HepG2 (cell line): ENCODE results near the gene UNC50. TPM values are rescaled to one million over a fixed set of nuclear protein-coding genes. Genes with fewer than 3 reads are reported as not detected.
A peak's percentile ranks its signal among the peaks of the same experiment; 100 is the strongest.

Experiments
- FOXA1 ChIP-seq, 2 experiments: fragments of 450-650 bp in 1 of 2; sonication (generic) in 1 of 2; formaldehyde crosslinking in 1 of 2; IDR thresholded peaks; 2 replicates each; pipeline versions ENCODE4 v1.4.0 to v1.6.1; 2016 to 2020; ENCODE audit warnings: missing genetic modification reagents in 1 of 2
- GPN1 ChIP-seq: sonication (generic); formaldehyde crosslinking; IDR thresholded peaks from 2 replicates; pipeline ENCODE4 v1.5.1; 2020; ENCODE audit warnings: missing genetic modification reagents, borderline replicate concordance
- NFIB ChIP-seq: sonication (generic); formaldehyde crosslinking; IDR thresholded peaks from 2 replicates; pipeline ENCODE4 v1.9.0; 2021; ENCODE audit warnings: missing genetic modification reagents, mild to moderate bottlenecking, borderline replicate concordance
- RELA ChIP-seq: sonication (generic); formaldehyde crosslinking; IDR thresholded peaks from 2 replicates; pipeline ENCODE4 v1.4.0; 2020; ENCODE audit warnings: missing genetic modification reagents
- SATB2 ChIP-seq: sonication (generic); formaldehyde crosslinking; IDR thresholded peaks from 2 replicates; pipeline ENCODE4 v1.5.0; 2020; ENCODE audit warnings: missing genetic modification reagents
- ZBTB8A ChIP-seq: sonication (generic); formaldehyde crosslinking; IDR thresholded peaks from 2 replicates; pipeline ENCODE4 v1.4.0; 2020; ENCODE audit warnings: mild to moderate bottlenecking, low read depth, missing genetic modification reagents, borderline replicate concordance
- ZNF260 ChIP-seq: sonication (generic); formaldehyde crosslinking; IDR thresholded peaks from 2 replicates; pipeline ENCODE4 v1.4.0; 2020; ENCODE audit warnings: missing genetic modification reagents, low read depth, mild to moderate bottlenecking, borderline replicate concordance
- ZNF326 ChIP-seq: sonication (generic); formaldehyde crosslinking; IDR thresholded peaks from 2 replicates; pipeline ENCODE4 v1.4.0; 2020; ENCODE audit warnings: missing genetic modification reagents, borderline replicate concordance
- ZNF329 ChIP-seq: sonication (generic); formaldehyde crosslinking; IDR thresholded peaks from 2 replicates; pipeline ENCODE4 v1.9.0; 2021; ENCODE audit warnings: low read depth, mild to moderate bottlenecking, missing genetic modification reagents
- ZNF670 ChIP-seq: sonication (generic); formaldehyde crosslinking; IDR thresholded peaks from 2 replicates; pipeline ENCODE4 v1.8.0; 2022; ENCODE audit warnings: mild to moderate bottlenecking, missing genetic modification reagents, borderline replicate concordance
- ZNF678 ChIP-seq: sonication (generic); formaldehyde crosslinking; IDR thresholded peaks from 2 replicates; pipeline ENCODE4 v1.4.0; 2020; ENCODE audit warnings: mild to moderate bottlenecking, missing genetic modification reagents
- ZNF746 ChIP-seq: sonication (generic); formaldehyde crosslinking; IDR thresholded peaks from 2 replicates; pipeline ENCODE4 v1.8.0; 2022; ENCODE audit warnings: mild to moderate bottlenecking, missing genetic modification reagents
- ZSCAN20 ChIP-seq: sonication (generic); formaldehyde crosslinking; IDR thresholded peaks from 2 replicates; pipeline ENCODE4 v1.4.0; 2020; ENCODE audit warnings: missing genetic modification reagents, mild to moderate bottlenecking, borderline replicate concordance
- polyA plus RNA-seq, 8 experiments: library from polyadenylated mRNA; depleted of rRNA in 3 of 8; stranded (reverse) in 7 of 8; unstranded in 1 of 8; fragments of >200 nt; fragmentation: Illumina TruSeq in 4 of 8; extraction: Trizol in 4 of 8; gene quantifications; 2 replicates each; pipeline versions ENCODE4 v1.2.1 to v1.2.3, GENCODE V29; 2011 to 2016; ENCODE audit warnings: low read depth in 4 of 8, missing spikeins in 1 of 8, mixed read lengths in 1 of 8; ENCODE audit not compliant: insufficient read depth in 1 of 8
- total RNA-seq, 5 experiments: library from RNA; depleted of rRNA; stranded (reverse); fragments of >200 nt; fragmentation: Illumina TruSeq; extraction: Trizol; gene quantifications; 2 replicates each; pipeline ENCODE4 v1.2.3, GENCODE V29; 2016; ENCODE audit warnings: low read depth in 1 of 5
- TF ChIP-seq, protein P1 (sequence below): sonication (generic); formaldehyde crosslinking; IDR thresholded peaks from 2 replicates; pipeline ENCODE4 v1.4.0; 2020; ENCODE audit warnings: missing genetic modification reagents
- TF ChIP-seq, protein P2 (sequence below): sonication (generic); formaldehyde crosslinking; IDR thresholded peaks from 2 replicates; pipeline ENCODE4 v1.4.0; 2020; ENCODE audit warnings: missing genetic modification reagents

Gene UNC50
- total and polyA plus RNA-seq, 2 of the 13 experiments (the other 11 are each of a cell fraction or from before 2014, with no cell fraction given): 92.6 to 95.6 TPM

DNA sequence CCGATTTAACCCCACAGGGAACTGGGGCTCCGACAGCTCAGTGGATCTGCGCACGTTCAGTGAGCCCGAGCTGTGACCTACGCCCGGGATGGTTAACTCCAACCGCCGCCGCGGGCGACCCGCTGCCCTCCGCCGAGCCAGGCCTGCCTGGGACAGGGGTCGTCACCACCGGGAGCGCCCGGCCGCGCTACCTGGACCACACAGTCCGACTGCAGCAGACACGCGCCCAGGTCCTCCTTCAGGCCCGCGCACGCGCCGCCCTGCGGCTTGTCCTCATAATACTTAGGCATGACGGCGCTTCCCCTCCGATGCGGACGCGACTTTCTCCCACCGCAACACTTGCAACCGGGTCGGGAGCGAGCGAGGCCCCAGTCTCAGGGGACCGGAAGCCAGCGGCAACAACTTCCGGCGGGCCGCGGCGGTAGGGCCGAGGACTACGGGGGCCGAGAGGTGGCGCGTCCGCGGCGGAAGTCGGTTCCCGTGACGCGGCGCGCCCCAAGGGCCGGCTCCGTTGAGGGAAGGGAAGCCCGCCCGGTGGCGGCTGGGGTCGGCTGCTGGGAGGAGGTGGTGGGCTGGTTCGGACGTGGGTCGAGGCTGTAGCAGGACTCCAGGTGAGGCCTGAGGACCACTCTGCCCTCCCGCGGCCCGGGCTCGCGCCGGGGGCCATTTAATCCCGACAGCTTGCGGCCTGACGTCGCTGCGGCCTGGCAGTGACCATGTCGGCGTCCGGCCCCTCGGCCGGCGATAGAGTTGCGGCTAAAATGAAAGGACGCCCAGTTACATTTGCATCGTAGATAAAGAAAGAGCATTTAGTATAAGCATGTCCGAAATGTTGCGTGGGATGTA lies at the start of gene UNC50, which contains the start of gene COA5 (continued):
- TF ChIP-seq, protein P1, sequence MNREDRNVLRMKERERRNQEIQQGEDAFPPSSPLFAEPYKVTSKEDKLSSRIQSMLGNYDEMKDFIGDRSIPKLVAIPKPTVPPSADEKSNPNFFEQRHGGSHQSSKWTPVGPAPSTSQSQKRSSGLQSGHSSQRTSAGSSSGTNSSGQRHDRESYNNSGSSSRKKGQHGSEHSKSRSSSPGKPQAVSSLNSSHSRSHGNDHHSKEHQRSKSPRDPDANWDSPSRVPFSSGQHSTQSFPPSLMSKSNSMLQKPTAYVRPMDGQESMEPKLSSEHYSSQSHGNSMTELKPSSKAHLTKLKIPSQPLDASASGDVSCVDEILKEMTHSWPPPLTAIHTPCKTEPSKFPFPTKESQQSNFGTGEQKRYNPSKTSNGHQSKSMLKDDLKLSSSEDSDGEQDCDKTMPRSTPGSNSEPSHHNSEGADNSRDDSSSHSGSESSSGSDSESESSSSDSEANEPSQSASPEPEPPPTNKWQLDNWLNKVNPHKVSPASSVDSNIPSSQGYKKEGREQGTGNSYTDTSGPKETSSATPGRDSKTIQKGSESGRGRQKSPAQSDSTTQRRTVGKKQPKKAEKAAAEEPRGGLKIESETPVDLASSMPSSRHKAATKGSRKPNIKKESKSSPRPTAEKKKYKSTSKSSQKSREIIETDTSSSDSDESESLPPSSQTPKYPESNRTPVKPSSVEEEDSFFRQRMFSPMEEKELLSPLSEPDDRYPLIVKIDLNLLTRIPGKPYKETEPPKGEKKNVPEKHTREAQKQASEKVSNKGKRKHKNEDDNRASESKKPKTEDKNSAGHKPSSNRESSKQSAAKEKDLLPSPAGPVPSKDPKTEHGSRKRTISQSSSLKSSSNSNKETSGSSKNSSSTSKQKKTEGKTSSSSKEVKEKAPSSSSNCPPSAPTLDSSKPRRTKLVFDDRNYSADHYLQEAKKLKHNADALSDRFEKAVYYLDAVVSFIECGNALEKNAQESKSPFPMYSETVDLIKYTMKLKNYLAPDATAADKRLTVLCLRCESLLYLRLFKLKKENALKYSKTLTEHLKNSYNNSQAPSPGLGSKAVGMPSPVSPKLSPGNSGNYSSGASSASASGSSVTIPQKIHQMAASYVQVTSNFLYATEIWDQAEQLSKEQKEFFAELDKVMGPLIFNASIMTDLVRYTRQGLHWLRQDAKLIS (CRISPR knock-in tag): peak; percentile 71
- TF ChIP-seq ZNF678 (peak; percentile 91), ZNF746 (CRISPR knock-in tag) (peak; percentile 70; the same call in 1 of the 2 replicates), ZNF329 (peak; percentile 74), ZNF670 (CRISPR knock-in tag) (peak; percentile 90), GPN1 (CRISPR knock-in tag) (peak; percentile 48; the same call in 1 of the 2 replicates), ZSCAN20 (CRISPR knock-in tag) (peak; percentile 61; the same call in 1 of the 2 replicates), RELA (0 out of 2 replicates have a peak, but pooled peaks have one; percentile 81), SATB2 (peak; percentile 61; the same call in 1 of the 2 replicates), ZNF326 (CRISPR knock-in tag) (0 out of 2 replicates have a peak, but pooled peaks have one; percentile 53), FOXA1 (IDR thresholded peaks at IDR 0.05) (no peak), FOXA1 (CRISPR knock-in tag; IDR thresholded peaks at IDR 0.05) (no peak; the same call in 1 of the 2 replicates), NFIB (CRISPR knock-in tag) (no peak), ZBTB8A (CRISPR knock-in tag) (peak; percentile 70; the same call in 1 of the 2 replicates), ZNF260 (CRISPR knock-in tag) (no peak)
- TF ChIP-seq, protein P2, sequence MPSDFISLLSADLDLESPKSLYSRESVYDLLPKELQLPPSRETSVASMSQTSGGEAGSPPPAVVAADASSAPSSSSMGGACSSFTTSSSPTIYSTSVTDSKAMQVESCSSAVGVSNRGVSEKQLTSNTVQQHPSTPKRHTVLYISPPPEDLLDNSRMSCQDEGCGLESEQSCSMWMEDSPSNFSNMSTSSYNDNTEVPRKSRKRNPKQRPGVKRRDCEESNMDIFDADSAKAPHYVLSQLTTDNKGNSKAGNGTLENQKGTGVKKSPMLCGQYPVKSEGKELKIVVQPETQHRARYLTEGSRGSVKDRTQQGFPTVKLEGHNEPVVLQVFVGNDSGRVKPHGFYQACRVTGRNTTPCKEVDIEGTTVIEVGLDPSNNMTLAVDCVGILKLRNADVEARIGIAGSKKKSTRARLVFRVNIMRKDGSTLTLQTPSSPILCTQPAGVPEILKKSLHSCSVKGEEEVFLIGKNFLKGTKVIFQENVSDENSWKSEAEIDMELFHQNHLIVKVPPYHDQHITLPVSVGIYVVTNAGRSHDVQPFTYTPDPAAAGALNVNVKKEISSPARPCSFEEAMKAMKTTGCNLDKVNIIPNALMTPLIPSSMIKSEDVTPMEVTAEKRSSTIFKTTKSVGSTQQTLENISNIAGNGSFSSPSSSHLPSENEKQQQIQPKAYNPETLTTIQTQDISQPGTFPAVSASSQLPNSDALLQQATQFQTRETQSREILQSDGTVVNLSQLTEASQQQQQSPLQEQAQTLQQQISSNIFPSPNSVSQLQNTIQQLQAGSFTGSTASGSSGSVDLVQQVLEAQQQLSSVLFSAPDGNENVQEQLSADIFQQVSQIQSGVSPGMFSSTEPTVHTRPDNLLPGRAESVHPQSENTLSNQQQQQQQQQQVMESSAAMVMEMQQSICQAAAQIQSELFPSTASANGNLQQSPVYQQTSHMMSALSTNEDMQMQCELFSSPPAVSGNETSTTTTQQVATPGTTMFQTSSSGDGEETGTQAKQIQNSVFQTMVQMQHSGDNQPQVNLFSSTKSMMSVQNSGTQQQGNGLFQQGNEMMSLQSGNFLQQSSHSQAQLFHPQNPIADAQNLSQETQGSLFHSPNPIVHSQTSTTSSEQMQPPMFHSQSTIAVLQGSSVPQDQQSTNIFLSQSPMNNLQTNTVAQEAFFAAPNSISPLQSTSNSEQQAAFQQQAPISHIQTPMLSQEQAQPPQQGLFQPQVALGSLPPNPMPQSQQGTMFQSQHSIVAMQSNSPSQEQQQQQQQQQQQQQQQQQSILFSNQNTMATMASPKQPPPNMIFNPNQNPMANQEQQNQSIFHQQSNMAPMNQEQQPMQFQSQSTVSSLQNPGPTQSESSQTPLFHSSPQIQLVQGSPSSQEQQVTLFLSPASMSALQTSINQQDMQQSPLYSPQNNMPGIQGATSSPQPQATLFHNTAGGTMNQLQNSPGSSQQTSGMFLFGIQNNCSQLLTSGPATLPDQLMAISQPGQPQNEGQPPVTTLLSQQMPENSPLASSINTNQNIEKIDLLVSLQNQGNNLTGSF: peak; percentile 11; the same call in 1 of the 2 replicates
